H1 (cell line): ENCODE measurements around the gene MECR. TPM values are rescaled to one million over a fixed set of nuclear protein-coding genes. Genes with fewer than 3 reads are reported as not detected.

ENCODE experiments used
- CTCF ChIA-PET: fragments of 300-600 bp; sonication (Branson Sonifier 250); formaldehyde crosslinking; loops from one replicate; lab custom pipeline; 2021; ENCODE audit not compliant: partially characterized antibody; lab: Charles Lee
- POLR2A ChIA-PET: fragments of 300-600 bp; sonication (Branson Sonifier 250); formaldehyde crosslinking; loops from one replicate; lab custom pipeline; 2021; ENCODE audit warnings: inconsistent platforms; ENCODE audit not compliant: partially characterized antibody; lab: Charles Lee
- DNase-seq, 2 experiments: peaks; one replicate each; pipeline versions ENCODE4 v3.0.0 to v3.0.0-alpha.2; 2010 to 2022; ENCODE audit warnings: low spot score in 2 of 2, low read depth in 1 of 2, mixed read lengths in 1 of 2
- FAIRE-seq: peaks from 2 replicates; lab custom pipeline; 2011; peaks lifted over from hg19 to GRCh38; lab: Jason Lieb, UNC
- H2AFZ ChIP-seq: 2 replicates; pipeline ENCODE4 v1.8.1; 2012; ENCODE audit warnings: low read length, inconsistent platforms
- H2AK5ac ChIP-seq: 2 replicates; pipeline ENCODE4 v1.6.1; 2013; ENCODE audit warnings: low read depth, low read length
- H2BK120ac ChIP-seq: replicated peaks from 2 replicates; pipeline ENCODE3; 2013; ENCODE audit warnings: low read depth, low read length, inconsistent platforms
- H2BK12ac ChIP-seq: 2 replicates; pipeline ENCODE4 v1.6.1; 2013; ENCODE audit warnings: low read depth, low read length
- H2BK15ac ChIP-seq: 2 replicates; pipeline ENCODE4 v1.6.1; 2013; ENCODE audit warnings: low read length
- H2BK20ac ChIP-seq: 2 replicates; pipeline ENCODE4 v1.6.1; 2013; ENCODE audit warnings: low read length
- H2BK5ac ChIP-seq: 2 replicates; pipeline ENCODE4 v1.6.1; 2013; ENCODE audit warnings: low read depth, low read length
- H3K14ac ChIP-seq: 2 replicates; pipeline ENCODE4 v1.6.1; 2013; ENCODE audit warnings: inconsistent platforms; ENCODE audit not compliant: insufficient read length
- H3K18ac ChIP-seq: 2 replicates; pipeline ENCODE4 v1.6.1; 2013; ENCODE audit warnings: low read length; ENCODE audit errors: extremely low read depth
- H3K23ac ChIP-seq: 2 replicates; pipeline ENCODE4 v1.6.1; 2013; ENCODE audit warnings: inconsistent platforms; ENCODE audit not compliant: insufficient read length
- H3K23me2 ChIP-seq: 2 replicates; pipeline ENCODE4 v1.6.1; 2013; ENCODE audit warnings: low read depth, low read length
- H3K27ac ChIP-seq: 2 replicates; pipeline ENCODE4 v1.6.1; 2011; ENCODE audit warnings: low read depth, low read length, inconsistent platforms
- H3K27me3 ChIP-seq, 4 experiments: replicated peaks in 1 of 4; 1 replicate in 1 of 4; 2 replicates in 3 of 4; pipeline versions ENCODE4 v1.6.1 to v1.8.1; 2011 to 2013; ENCODE audit warnings: low read length in 3 of 4, mild to moderate bottlenecking in 3 of 4, inconsistent platforms in 2 of 4, mixed read lengths in 2 of 4, moderate library complexity in 1 of 4; ENCODE audit not compliant: control insufficient read depth in 3 of 4, insufficient read depth in 3 of 4; ENCODE audit errors: extremely low read depth in 1 of 4
- H3K36me3 ChIP-seq, 4 experiments: 2 replicates each; pipeline versions ENCODE4 v1.6.1 to v1.8.1; 2011 to 2013; ENCODE audit warnings: mild to moderate bottlenecking in 4 of 4, low read length in 3 of 4, moderate library complexity in 2 of 4, control low read depth in 1 of 4, inconsistent platforms in 1 of 4; ENCODE audit not compliant: insufficient read depth in 4 of 4, control insufficient read depth in 2 of 4
- H3K4ac ChIP-seq: replicated peaks from 2 replicates; pipeline ENCODE3; 2013; ENCODE audit warnings: low read length, low read depth, mixed read lengths, inconsistent platforms; ENCODE audit not compliant: insufficient read length
- H3K4me1 ChIP-seq, 4 experiments: replicated peaks in 1 of 4; 1 replicate in 1 of 4; 2 replicates in 3 of 4; pipeline versions ENCODE4 v1.6.1 to v1.8.1; 2011 to 2013; ENCODE audit warnings: low read length in 3 of 4, inconsistent platforms in 2 of 4, mixed read lengths in 1 of 4; ENCODE audit not compliant: insufficient read depth in 4 of 4, control insufficient read depth in 3 of 4
- H3K4me2 ChIP-seq, 2 experiments: 2 replicates each; pipeline versions ENCODE4 v1.6.1 to v1.8.1; 2011 to 2013; ENCODE audit warnings: low read depth in 2 of 2, low read length in 2 of 2, control low read depth in 1 of 2, inconsistent platforms in 1 of 2, mild to moderate bottlenecking in 1 of 2; ENCODE audit not compliant: insufficient read depth in 1 of 2
- H3K4me3 ChIP-seq, 4 experiments: fragments of 200-600, 300-600 bp in 1 of 4; sonication (generic), shearing (Covaris generic), sonication (Bioruptor Twin) in 1 of 4; 2 replicates each; pipeline versions ENCODE4 v1.5.1 to v1.8.1; 2011 to 2016; ENCODE audit warnings: low read length in 4 of 4, low read depth in 3 of 4, control low read depth in 2 of 4, inconsistent platforms in 2 of 4, mild to moderate bottlenecking in 2 of 4, mixed read lengths in 1 of 4, moderate library complexity in 1 of 4; ENCODE audit not compliant: insufficient read depth in 2 of 4; ENCODE audit errors: extremely low read depth in 1 of 4
- H3K56ac ChIP-seq: replicated peaks from 2 replicates; pipeline ENCODE3; 2013; ENCODE audit warnings: low read depth, mild to moderate bottlenecking, mixed read lengths, low read length, inconsistent platforms; ENCODE audit not compliant: insufficient read length
- H3K79me1 ChIP-seq: 2 replicates; pipeline ENCODE4 v1.6.1; 2013; ENCODE audit warnings: low read depth, low read length, control low read depth
- H3K79me2 ChIP-seq, 2 experiments: 2 replicates each; pipeline versions ENCODE4 v1.6.1 to v1.8.1; 2012 to 2013; ENCODE audit warnings: low read length in 2 of 2, mild to moderate bottlenecking in 2 of 2, inconsistent platforms in 1 of 2; ENCODE audit not compliant: insufficient read depth in 2 of 2, control insufficient read depth in 1 of 2
- H3K9ac ChIP-seq, 4 experiments: replicated peaks in 1 of 4; 1 replicate in 1 of 4; 2 replicates in 3 of 4; pipeline versions ENCODE4 v1.6.1 to v1.8.1; 2011 to 2013; ENCODE audit warnings: low read depth in 3 of 4, low read length in 3 of 4, control low read depth in 2 of 4, mild to moderate bottlenecking in 2 of 4, moderate library complexity in 2 of 4, inconsistent platforms in 1 of 4; ENCODE audit errors: extremely low read depth in 1 of 4
- H3K9me3 ChIP-seq, 2 experiments: 2 replicates each; pipeline versions ENCODE4 v1.6.1 to v1.8.1; 2012 to 2013; ENCODE audit warnings: mild to moderate bottlenecking in 2 of 2, moderate library complexity in 2 of 2, control low read depth in 1 of 2, inconsistent platforms in 1 of 2, low read depth in 1 of 2, low read length in 1 of 2, mixed read lengths in 1 of 2; ENCODE audit not compliant: insufficient read depth in 2 of 2
- H4K20me1 ChIP-seq, 2 experiments: replicated peaks in 1 of 2; 2 replicates each; pipeline versions ENCODE3 to v1.8.1; 2011 to 2013; ENCODE audit warnings: inconsistent platforms in 2 of 2, low read length in 2 of 2, mild to moderate bottlenecking in 1 of 2; ENCODE audit not compliant: insufficient read depth in 2 of 2, control insufficient read depth in 1 of 2
- H4K5ac ChIP-seq: 2 replicates; pipeline ENCODE4 v1.6.1; 2013; ENCODE audit warnings: low read length, low read depth, mixed read lengths, inconsistent platforms; ENCODE audit not compliant: insufficient read length
- H4K8ac ChIP-seq: 2 replicates; pipeline ENCODE4 v1.8.0; 2013; ENCODE audit warnings: mild to moderate bottlenecking, moderate library complexity, low read length, inconsistent platforms; ENCODE audit not compliant: insufficient read depth; ENCODE audit errors: extremely low read depth
- H4K91ac ChIP-seq: replicated peaks from 2 replicates; pipeline ENCODE3; 2013; ENCODE audit warnings: low read length, mixed read lengths, inconsistent platforms; ENCODE audit not compliant: insufficient read length
- EP300 ChIP-seq, 2 experiments: IDR thresholded peaks; 1 replicate in 1 of 2; 2 replicates in 1 of 2; pipeline ENCODE4 v1.6.1; 2011 to 2012; ENCODE audit warnings: low read depth in 2 of 2, low read length in 2 of 2, mild to moderate bottlenecking in 2 of 2, borderline replicate concordance in 1 of 2, inconsistent platforms in 1 of 2, moderate library complexity in 1 of 2
- GTF2F1 ChIP-seq: IDR thresholded peaks from 2 replicates; pipeline ENCODE4 v1.6.1; 2012; ENCODE audit warnings: low read depth, low read length, improper control_type of control experiment, borderline replicate concordance
- HDAC6 ChIP-seq: IDR thresholded peaks from one replicate; pipeline ENCODE4 v1.7.1; 2012; ENCODE audit warnings: low read depth, mild to moderate bottlenecking, inconsistent platforms, low read length, moderate library complexity
- RFX5 ChIP-seq: IDR thresholded peaks from 2 replicates; pipeline ENCODE4 v1.6.1; 2011; ENCODE audit warnings: low read depth, low read length, improper control_type of control experiment, borderline replicate concordance
- TAF7 ChIP-seq: optimal IDR thresholded peaks from 2 replicates; pipeline ENCODE3; 2011; ENCODE audit warnings: low read depth, mild to moderate bottlenecking, inconsistent platforms, low read length, moderate library complexity, borderline replicate concordance
- YY1 ChIP-seq: IDR thresholded peaks from 2 replicates; pipeline ENCODE4 v1.6.1; 2011; ENCODE audit warnings: low read depth, mild to moderate bottlenecking, low read length
- WGBS, 2 experiments: shearing (Covaris generic) in 1 of 2; methylation state at CpG; one replicate each; pipeline versions ENCODE4 v1.1.6 to v1.1.7; 2013 to 2015; ENCODE audit warnings: low lambda C conversion rate in 2 of 2, mixed read lengths in 2 of 2, inconsistent platforms in 1 of 2, low coverage in 1 of 2, missing lambda C conversion rate in 1 of 2; ENCODE audit not compliant: insufficient replicate concordance in 2 of 2, insufficient coverage in 1 of 2, insufficient read length in 1 of 2; ENCODE audit errors: extremely low coverage in 1 of 2, missing lambda C conversion rate in 1 of 2; 5-methylcytosine and 5-hydroxymethylcytosine counted together
- polyA plus RNA-seq, 7 experiments: library from polyadenylated mRNA; depleted of rRNA in 3 of 7; stranded (reverse) in 5 of 7; unstranded in 2 of 7; fragments of >200 nt in 5 of 7; fragments of 200-250 nt in 2 of 7; gene quantifications; 1 replicate in 5 of 7; 2 replicates in 1 of 7; 4 replicates in 1 of 7; pipeline versions ENCODE4 v1.2.1 to v1.2.3, GENCODE V29; 2011 to 2013; ENCODE audit warnings: missing spikeins in 2 of 7, mixed read lengths in 2 of 7
- total RNA-seq: library from RNA; stranded (reverse); fragmentation: NEBNext Ultra II Directional; extraction: Animal tissue kit (Norgen Biotek cat#: 25700); gene quantifications from 2 replicates; pipeline ENCODE4 v1.2.1, GENCODE V29; 2021
- TF ChIP-seq, protein P1 (sequence below): IDR thresholded peaks from 2 replicates; pipeline ENCODE4 v1.6.1; 2011; ENCODE audit warnings: low read length, improper control_type of control experiment
- TF ChIP-seq, protein P2 (sequence below): IDR thresholded peaks from 2 replicates; pipeline ENCODE4 v1.6.1; 2012; ENCODE audit warnings: inconsistent platforms

MECR gene
- total and polyA plus RNA-seq, 2 of the 8 experiments (the other 6 are each of a cell fraction or from before 2014, with no cell fraction given): 24.2 to 24.4 TPM

- WGBS, 2 experiments: 86% methylated on average over 16 of the region's 16 CpGs; no CpG with 5 or more reads in 1 of the 2 experiments
- Histone ChIP-seq H3K9me3 (no peaks in the 10 kb centered on the region), H3K79me1 (peaks cover 7% of the 10 kb centered on the region), H3K4me1 (peaks cover 10 to 23% (median 18%) of the 10 kb centered on the region in 4 experiments), H3K56ac (no peak overlapping the region), H3K4me2 (no peak overlapping the region), H2BK15ac (no peak overlapping the region), H3K27ac (no peak overlapping the region), H3K4me3 (no peak overlapping the region), H4K91ac (no peak overlapping the region), H2BK5ac (peak overlapping the region; percentile 18; the same call in 1 of the 2 replicates), H4K20me1 (peaks cover 0 to 1% of the 10 kb centered on the region in 2 experiments), H2BK12ac (peak overlapping the region; percentile 60; the same call in 1 of the 2 replicates), H2BK120ac (no peak overlapping the region), H3K23ac (no peak overlapping the region), H4K5ac (no peak overlapping the region), H2BK20ac (no peak overlapping the region), H3K79me2 (no peaks in the 10 kb centered on the region), H3K23me2 (peaks cover 3% of the 10 kb centered on the region), H3K36me3 (no peaks in the 10 kb centered on the region; a peak in 1 of 8 replicates), H3K9ac (no peak overlapping the region), H3K14ac (no peak overlapping the region), H3K4ac (no peak overlapping the region), H4K8ac (peak overlapping the region; percentile 43), H2AK5ac (no peak overlapping the region), H3K18ac (peak overlapping the region; percentile 55), H3K27me3 (peaks cover 2 to 17% (median 13%) of the 10 kb centered on the region in 4 experiments), H2AFZ (no peak overlapping the region)
- TF ChIP-seq YY1: no peak
- TF ChIP-seq GTF2F1: no peak
- TF ChIP-seq EP300 (IDR thresholded peaks at IDR 0.05; ENCODE audit: borderline replicate concordance in 1 of 2, low read depth in 2 of 2, low read length in 2 of 2): no peak
- no peak for TF ChIP-seq TAF7
- no peak for TF ChIP-seq RFX5
- TF ChIP-seq, protein P1, sequence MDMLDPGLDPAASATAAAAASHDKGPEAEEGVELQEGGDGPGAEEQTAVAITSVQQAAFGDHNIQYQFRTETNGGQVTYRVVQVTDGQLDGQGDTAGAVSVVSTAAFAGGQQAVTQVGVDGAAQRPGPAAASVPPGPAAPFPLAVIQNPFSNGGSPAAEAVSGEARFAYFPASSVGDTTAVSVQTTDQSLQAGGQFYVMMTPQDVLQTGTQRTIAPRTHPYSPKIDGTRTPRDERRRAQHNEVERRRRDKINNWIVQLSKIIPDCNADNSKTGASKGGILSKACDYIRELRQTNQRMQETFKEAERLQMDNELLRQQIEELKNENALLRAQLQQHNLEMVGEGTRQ: no peak
- TF ChIP-seq HDAC6: no peak
- TF ChIP-seq, protein P2, sequence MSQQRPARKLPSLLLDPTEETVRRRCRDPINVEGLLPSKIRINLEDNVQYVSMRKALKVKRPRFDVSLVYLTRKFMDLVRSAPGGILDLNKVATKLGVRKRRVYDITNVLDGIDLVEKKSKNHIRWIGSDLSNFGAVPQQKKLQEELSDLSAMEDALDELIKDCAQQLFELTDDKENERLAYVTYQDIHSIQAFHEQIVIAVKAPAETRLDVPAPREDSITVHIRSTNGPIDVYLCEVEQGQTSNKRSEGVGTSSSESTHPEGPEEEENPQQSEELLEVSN: 0 out of 2 replicates have a peak, but pooled peaks have one; percentile 11
- CTCF ChIA-PET: interaction anchor here (0.6 to 12.3 kb wide), 20 partner anchors 10 to 461 kb away, joined by 3 to 113 read pairs (median 4); no protein-coding TSS in a partner anchor
- POLR2A ChIA-PET: interaction anchor here (0.7 to 0.8 kb wide), 3 partner anchors 12 to 83 kb away, joined by 3 to 4 read pairs (median 3); no protein-coding TSS in a partner anchor
- no peak for FAIRE-seq
- no peak for DNase-seq
Observed at GRCh38 chr1:29243023-29243870, 12.5 kb upstream of the MECR start.
